ENCODE measurements around the gene PDE6B.

DNA sequence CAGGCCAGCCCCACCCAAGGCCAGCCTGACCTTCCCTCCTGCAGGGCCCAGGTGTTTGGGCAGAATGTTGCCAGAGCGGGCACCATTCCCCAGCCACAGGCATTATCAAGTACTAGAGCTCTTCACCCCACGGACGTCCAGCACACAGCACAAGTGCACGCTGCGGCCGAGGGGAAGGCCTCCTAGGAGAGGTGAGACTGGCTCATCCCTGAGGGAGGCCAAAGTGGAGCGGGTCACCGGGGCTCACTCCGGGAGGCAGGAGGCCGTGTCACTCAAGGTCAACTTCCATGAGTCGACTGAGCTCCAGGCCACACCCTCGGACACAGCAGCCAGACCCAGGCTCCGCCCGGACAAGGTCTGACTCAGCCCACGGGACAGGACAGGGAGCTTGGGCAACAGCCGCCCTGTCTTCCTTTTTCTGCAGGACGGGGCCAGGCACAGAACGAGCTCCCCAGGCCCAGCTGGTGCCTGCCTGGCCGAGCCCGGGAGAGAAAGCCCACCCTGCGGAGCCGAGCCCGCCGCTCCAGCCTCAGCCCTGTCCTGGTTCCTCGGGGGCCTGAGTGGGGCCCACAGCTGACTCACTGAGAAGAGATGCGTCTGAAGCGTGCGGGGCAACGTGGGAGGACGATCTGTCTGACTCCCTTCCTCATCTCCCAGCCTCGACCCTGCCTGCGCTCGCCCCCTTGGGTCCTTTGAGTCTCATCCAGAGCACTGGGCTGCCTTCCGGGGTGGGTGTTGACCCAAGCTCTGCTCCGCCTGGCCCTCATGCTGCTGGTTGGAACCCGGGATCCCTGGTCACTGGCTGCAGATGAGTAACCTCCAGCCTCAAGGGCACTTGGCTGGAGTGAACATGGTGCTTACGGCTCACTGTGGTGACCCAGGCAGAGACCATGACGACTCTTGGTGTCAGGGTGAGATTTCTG lies 61.9 kb downstream of the PDE6B start:
- no peak for TF ChIP-seq GATA3 (IDR thresholded peaks at IDR 0.05; ENCODE audit: low read depth, low read length)
- no peak for TF ChIP-seq GATA2 (IDR thresholded peaks at IDR 0.05; ENCODE audit: low read depth, low read length)

Data from SH-SY5Y (cell line).